NCI-H2227 (cell line): ENCODE results near the gene CPO.

Source experiments
- DNase-seq: peaks from one replicate; lab custom pipeline; 2025; ENCODE audit not compliant: unreplicated experiment; lab: John Stamatoyannopoulos, UW

The CPO gene

DNA sequence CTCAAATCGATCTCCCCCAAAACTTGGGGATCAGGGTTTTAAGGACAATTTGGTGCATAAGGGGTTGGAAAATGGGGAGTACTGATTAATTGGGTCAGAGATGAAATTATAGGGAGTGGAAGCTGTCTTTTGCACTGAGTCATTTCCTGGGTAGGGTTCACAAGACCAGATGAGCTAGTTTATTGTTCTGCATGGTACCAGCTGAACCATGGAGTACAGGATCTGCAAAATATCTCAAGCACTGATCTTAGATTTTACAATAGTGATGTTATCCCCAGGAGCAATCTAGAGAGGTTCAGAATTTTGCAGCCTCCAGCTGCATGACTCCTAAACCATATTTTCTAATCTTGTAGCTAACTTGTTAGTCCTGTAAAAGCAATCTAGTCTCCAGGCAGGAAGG is 73.1 kb downstream of the CPO start:
- no peak for DNase-seq

DNA sequence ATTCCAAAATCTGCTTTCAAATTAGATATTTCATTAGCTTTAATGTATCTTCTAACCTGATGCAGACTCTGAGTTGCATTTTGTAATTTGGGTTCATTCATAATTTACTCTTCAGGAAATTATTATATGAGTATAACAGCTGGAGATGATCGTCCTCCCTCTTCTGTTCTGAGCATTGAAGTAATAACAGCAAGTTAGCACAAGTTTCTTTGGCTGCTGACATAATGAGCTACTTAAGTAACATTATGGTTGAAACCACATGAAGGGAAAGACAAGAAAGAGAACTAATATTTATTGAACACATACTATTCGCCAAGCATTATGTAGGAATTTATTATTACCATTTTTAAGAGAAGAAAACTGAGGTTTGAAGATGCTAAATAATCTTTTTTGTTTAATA is 75.1 kb downstream of the CPO start:
- no peak for DNase-seq

DNA sequence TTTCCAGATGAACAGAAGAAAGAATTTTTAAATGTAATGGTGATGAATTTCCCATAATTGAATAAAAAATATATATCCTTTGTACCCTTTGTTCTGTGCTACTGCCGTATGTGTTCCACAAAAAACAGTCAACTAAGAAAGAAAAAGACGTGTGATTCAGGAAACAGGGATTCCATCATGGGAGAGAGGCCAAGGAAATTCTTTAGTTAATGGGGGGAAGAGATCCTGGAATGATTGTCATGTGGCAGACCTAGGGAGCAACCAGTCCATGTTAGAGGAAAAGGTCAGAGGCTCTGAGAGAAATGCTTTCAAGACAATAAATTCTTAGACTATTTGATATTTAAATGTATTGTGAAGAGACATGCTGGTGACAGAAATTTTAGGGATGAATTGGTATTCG is 76.6 kb downstream of the CPO start:
- no peak for DNase-seq
